Endothelial cell of umbilical vein (primary cell): ENCODE results near the gene DRD4. TPM values are rescaled to one million over a fixed set of nuclear protein-coding genes. Genes with fewer than 3 reads are reported as not detected.

ENCODE experiments used
- BruUV-seq: library from RNA; stranded (reverse); fragments of 400-500 nt; replicated peaks from 2 replicates; lab custom pipeline; 2021; lab: Mats Ljungman, UMichigan
- CTCF ChIA-PET: fragments of 300-600, 350-600 bp; sonication (Branson Sonifier 250); formaldehyde crosslinking; loops from one replicate; lab custom pipeline; 2021; ENCODE audit warnings: antibody characterized with exemption, inconsistent platforms; lab: Charles Lee
- POLR2A ChIA-PET: fragments of 300-600, 350-600 bp; sonication (Branson Sonifier 250); formaldehyde crosslinking; loops from one replicate; lab custom pipeline; 2021; ENCODE audit warnings: antibody characterized with exemption, inconsistent platforms; lab: Charles Lee
- DNase-seq: peaks from one replicate; pipeline ENCODE4 v3.0.0-alpha.2; 2011; ENCODE audit warnings: low read depth, low spot score
- FAIRE-seq: peaks from 2 replicates; lab custom pipeline; 2011; peaks lifted over from hg19 to GRCh38; lab: Jason Lieb, UNC
- H2AFZ ChIP-seq: 2 replicates; pipeline ENCODE4 v1.6.0; 2012; ENCODE audit warnings: low read depth, low read length, control low read depth, inconsistent platforms
- H3K27ac ChIP-seq: 2 replicates; pipeline ENCODE4 v1.5.1; 2011; ENCODE audit warnings: low read depth, mild to moderate bottlenecking, control low read depth, low read length, moderate library complexity; ENCODE audit not compliant: insufficient read depth
- H3K27me3 ChIP-seq, 2 experiments: 2 replicates each; pipeline versions ENCODE4 v1.6.0 to v1.6.1; 2011; ENCODE audit warnings: low read length in 2 of 2, mixed read lengths in 1 of 2; ENCODE audit not compliant: control insufficient read depth in 2 of 2, insufficient read depth in 2 of 2
- H3K36me3 ChIP-seq, 2 experiments: 2 replicates in 1 of 2; 3 replicates in 1 of 2; pipeline ENCODE4 v1.5.1; 2011; ENCODE audit warnings: low read length in 2 of 2, mild to moderate bottlenecking in 1 of 2, moderate library complexity in 1 of 2; ENCODE audit not compliant: control insufficient read depth in 2 of 2, insufficient read depth in 2 of 2; ENCODE audit errors: extremely low read depth in 1 of 2
- H3K4me1 ChIP-seq: 3 replicates; pipeline ENCODE4 v1.5.1; 2011; ENCODE audit warnings: mild to moderate bottlenecking, low read length; ENCODE audit not compliant: control insufficient read depth, insufficient read depth; ENCODE audit errors: extremely low read depth
- H3K4me2 ChIP-seq: 2 replicates; pipeline ENCODE4 v1.6.1; 2011; ENCODE audit warnings: low read length, control low read depth, mixed read lengths; ENCODE audit not compliant: insufficient read depth
- H3K4me3 ChIP-seq, 3 experiments: fragments of 200-600 bp in 1 of 3; sonication (generic), shearing (Covaris generic) in 1 of 3; replicated peaks in 1 of 3; 2 replicates each; pipeline ENCODE4 v1.5.1; 2011 to 2016; ENCODE audit warnings: control low read depth in 3 of 3, low read length in 3 of 3, mild to moderate bottlenecking in 2 of 3, inconsistent platforms in 1 of 3, low read depth in 1 of 3, moderate library complexity in 1 of 3; ENCODE audit not compliant: insufficient read depth in 1 of 3
- H3K79me2 ChIP-seq: 2 replicates; pipeline ENCODE4 v1.6.0; 2012; ENCODE audit warnings: low read length, inconsistent platforms; ENCODE audit not compliant: control insufficient read depth, insufficient read depth
- H3K9ac ChIP-seq: replicated peaks from 2 replicates; pipeline ENCODE3; 2011; ENCODE audit warnings: low read length, control low read depth; ENCODE audit not compliant: insufficient read depth; ENCODE audit errors: extremely low read depth
- H3K9me1 ChIP-seq: replicated peaks from 3 replicates; pipeline ENCODE4 v1.6.0; 2011; ENCODE audit warnings: mild to moderate bottlenecking, low read length; ENCODE audit not compliant: control insufficient read depth, insufficient read depth; ENCODE audit errors: extremely low read depth
- H3K9me3 ChIP-seq: replicated peaks from 2 replicates; pipeline ENCODE4 v1.5.1; 2012; ENCODE audit warnings: low read length, inconsistent platforms; ENCODE audit not compliant: control insufficient read depth, insufficient read depth
- H4K20me1 ChIP-seq: replicated peaks from 2 replicates; pipeline ENCODE3; 2011; ENCODE audit warnings: mild to moderate bottlenecking, low read length; ENCODE audit not compliant: control insufficient read depth, insufficient read depth; ENCODE audit errors: extremely low read depth
- CTCF ChIP-seq, 2 donors: IDR thresholded peaks; 1 replicate in 1 of 2; 2 replicates in 1 of 2; pipeline ENCODE4 v1.5.1; 2011; ENCODE audit warnings: low read length in 2 of 2, mild to moderate bottlenecking in 2 of 2, moderate library complexity in 2 of 2, control low read depth in 1 of 2, inconsistent platforms in 1 of 2, low read depth in 1 of 2; ENCODE audit not compliant: insufficient read depth in 1 of 2; ENCODE audit errors: extremely low read depth in 1 of 2
- EZH2 ChIP-seq: IDR thresholded peaks from 2 replicates; pipeline ENCODE4 v1.6.1; 2012; ENCODE audit warnings: borderline replicate concordance, low read depth, mild to moderate bottlenecking, moderate library complexity, low read length, inconsistent platforms; ENCODE audit not compliant: severe bottlenecking
- FOS ChIP-seq: IDR thresholded peaks from 2 replicates; pipeline ENCODE4 v1.6.1; 2011; ENCODE audit warnings: mild to moderate bottlenecking, low read length, moderate library complexity, borderline replicate concordance; ENCODE audit not compliant: insufficient read depth
- GATA2 ChIP-seq: IDR thresholded peaks from 2 replicates; pipeline ENCODE4 v1.7.0; 2011; ENCODE audit warnings: low read depth, mild to moderate bottlenecking, moderate library complexity, mixed read lengths, low read length; ENCODE audit not compliant: insufficient read length, insufficient read depth
- JUN ChIP-seq: IDR thresholded peaks from 2 replicates; pipeline ENCODE4 v1.6.1; 2011; ENCODE audit warnings: borderline replicate concordance, low read depth; ENCODE audit not compliant: insufficient read length, insufficient read depth
- MAX ChIP-seq: IDR thresholded peaks from 2 replicates; pipeline ENCODE4 v1.6.1; 2011; ENCODE audit not compliant: insufficient read depth, insufficient read length
- MYC ChIP-seq: IDR thresholded peaks from one replicate; pipeline ENCODE4 v1.6.1; 2011; ENCODE audit warnings: mild to moderate bottlenecking, low read depth, low read length
- POLR2A ChIP-seq: IDR thresholded peaks from 2 replicates; pipeline ENCODE4 v1.6.1; 2012; ENCODE audit warnings: low read depth, mild to moderate bottlenecking, control low read depth, low read length
- POLR2AphosphoS5 ChIP-seq: IDR thresholded peaks from 2 replicates; pipeline ENCODE4 v1.6.1; 2012; ENCODE audit warnings: low read depth, mild to moderate bottlenecking, control low read depth, low read length, moderate library complexity; ENCODE audit not compliant: insufficient read depth
- dilution Hi-C: fragments of 300-500 bp; cut with MboI; formaldehyde crosslinking; loops from one replicate; pipeline ENCODE4 v1.15.0; 2019; ENCODE audit warnings: low sequenced_read_pairs; ENCODE audit not compliant: extremely low pct_ligation_motif_present
- intact Hi-C: fragments of 100-400 bp; cut with micrococcal nuclease; formaldehyde crosslinking; loops from one replicate; pipeline ENCODE4 v1.10.0; 2022
- polyA plus RNA-seq, 4 experiments: library from polyadenylated mRNA; depleted of rRNA in 3 of 4; stranded (reverse) in 3 of 4; unstranded in 1 of 4; fragments of >200 nt; gene quantifications; 2 replicates each; pipeline versions ENCODE4 v1.2.1 to v1.2.3, GENCODE V29; 2011 to 2012; ENCODE audit warnings: missing spikeins in 1 of 4
- total RNA-seq: library from RNA; stranded (reverse); gene quantifications from 2 replicates; pipeline ENCODE4 v1.2.3, GENCODE V29; 2021

The DRD4 gene
- total and polyA plus RNA-seq, 2 donors (not counting 3 experiments of a cell fraction or from before 2014, with no cell fraction given): 0.24 TPM; not detected in 1

GRCh38 chr11:617199-617911 is 19.7 kb upstream of the DRD4 start:
- Histone ChIP-seq H3K27me3 (no peaks in the 10 kb centered on the region), H3K9ac (no peak overlapping the region), H3K9me3 (no peaks in the 10 kb centered on the region), H4K20me1 (no peaks in the 10 kb centered on the region), H3K79me2 (no peaks in the 10 kb centered on the region), H3K4me1 (peaks cover 6% of the 10 kb centered on the region), H3K27ac (no peak overlapping the region), H3K9me1 (no peaks in the 10 kb centered on the region), H3K4me3 (no peak overlapping the region), H3K4me2 (no peak overlapping the region), H2AFZ (no peak overlapping the region), H3K36me3 (peaks cover 3 to 11% of the 10 kb centered on the region in 2 experiments)
- DNase-seq (no peak), FAIRE-seq (no peak)
- CTCF ChIA-PET: no interaction called here
- TF ChIP-seq EZH2: no peak
- TF ChIP-seq GATA2: no peak
- TF ChIP-seq MYC: no peak
- TF ChIP-seq POLR2A: no peak
- no peak for TF ChIP-seq POLR2AphosphoS5
- no peak for TF ChIP-seq FOS
- TF ChIP-seq MAX: no peak
- no peak for TF ChIP-seq JUN
- no peak for TF ChIP-seq CTCF (IDR thresholded peaks at IDR 0.05; ENCODE audit: extremely low read depth in 1 of 2, insufficient read depth in 1 of 2, low read depth in 1 of 2, low read length in 2 of 2)
- dilution Hi-C loops: no loop called here
- intact Hi-C loops: no loop called here
- POLR2A ChIA-PET: no interaction called here
- no TSS peak for BruUV-seq
